HG03457 (cell line): Measurements from ENCODE around the gene CAPN10.
"Not testable (repeated sequence)": the region's sequence is repeated elsewhere in the genome, so short reads cannot be mapped to it uniquely, and the experiment has no call there.

Experiments
- ATAC-seq: cut with Tn5 transposase; IDR thresholded peaks from one replicate; pipeline ENCODE4 v1.9.1; 2021; ENCODE audit warnings: moderate number of reproducible peaks; ENCODE audit not compliant: unreplicated experiment

CAPN10 gene

GRCh38 chr2:240602266-240603050 is 15.9 kb downstream of the CAPN10 start:
- no peak for ATAC-seq

GRCh38 chr2:240603081-240603835 is 16.7 kb downstream of the CAPN10 start:
- ATAC-seq: no peak

GRCh38 chr2:240603846-240604245 is 17.3 kb downstream of the CAPN10 start:
- ATAC-seq: no peak

GRCh38 chr2:240604291-240604938 is 17.9 kb downstream of the CAPN10 start:
- no peak for ATAC-seq

- no peak for ATAC-seq
Observed at GRCh38 chr2:240604939-240605716, 18.6 kb downstream of the CAPN10 start.

- ATAC-seq: no peak
Observed at GRCh38 chr2:240605867-240606743, 19.6 kb downstream of the CAPN10 start.

- ATAC-seq: no peak
Observed at GRCh38 chr2:240611601-240612210, 25.2 kb downstream of the CAPN10 start.

GRCh38 chr2:240613781-240614180 is 27.2 kb downstream of the CAPN10 start:
- no peak for ATAC-seq

- ATAC-seq: no peak
Observed at GRCh38 chr2:240614391-240614790, 27.9 kb downstream of the CAPN10 start.

- no peak for ATAC-seq
Observed at GRCh38 chr2:240615396-240615795, 28.9 kb downstream of the CAPN10 start.

- no peak for ATAC-seq
Observed at GRCh38 chr2:240615820-240616547, 29.4 kb downstream of the CAPN10 start.

GRCh38 chr2:240616860-240617666 is 30.5 kb downstream of the CAPN10 start:
- ATAC-seq: not testable (repeated sequence)

- no peak for ATAC-seq
Observed at GRCh38 chr2:240618776-240619175, 32.2 kb downstream of the CAPN10 start.

- no peak for ATAC-seq
Observed at GRCh38 chr2:240619506-240620148, 33.1 kb downstream of the CAPN10 start.

GRCh38 chr2:240620149-240620731 is 33.7 kb downstream of the CAPN10 start:
- no peak for ATAC-seq

- ATAC-seq: no peak
Observed at GRCh38 chr2:240620859-240621258, 34.3 kb downstream of the CAPN10 start.

- ATAC-seq: no peak
Observed at GRCh38 chr2:240622060-240622411, 35.5 kb downstream of the CAPN10 start.
